CD14-positive monocyte (primary cell): ENCODE data around the gene MOB3A. TPM values are rescaled to one million over a fixed set of nuclear protein-coding genes. Genes with fewer than 3 reads are reported as not detected.

Experiments used
- DNase-seq, 3 donors: peaks; one replicate each; pipeline ENCODE4 v3.0.0-alpha.2; 2011 to 2022
- H2AFZ ChIP-seq: 2 replicates; pipeline ENCODE4 v1.6.0; 2012; ENCODE audit warnings: mild to moderate bottlenecking, low read depth, low read length, inconsistent platforms; ENCODE audit not compliant: insufficient read depth, poor library complexity, severe bottlenecking
- H3K27ac ChIP-seq, 2 donors: 1 replicate in 1 of 2; 2 replicates in 1 of 2; pipeline ENCODE4 v1.5.1; 2012 to 2013; ENCODE audit warnings: low read length in 2 of 2, control low read depth in 1 of 2, inconsistent platforms in 1 of 2, low read depth in 1 of 2, mild to moderate bottlenecking in 1 of 2
- H3K27me3 ChIP-seq, 2 donors: one replicate each; pipeline versions ENCODE4 v1.6.0 to v1.6.1; 2011 to 2013; ENCODE audit warnings: low read length in 2 of 2; ENCODE audit not compliant: control insufficient read depth in 2 of 2, insufficient read depth in 2 of 2
- H3K36me3 ChIP-seq, 2 donors: replicated peaks in 1 of 2; 1 replicate in 1 of 2; 2 replicates in 1 of 2; pipeline versions ENCODE4 v1.5.1 to v1.6.1; 2012 to 2013; ENCODE audit warnings: low read length in 2 of 2, control low read depth in 1 of 2, inconsistent platforms in 1 of 2, mild to moderate bottlenecking in 1 of 2; ENCODE audit not compliant: insufficient read depth in 2 of 2, control insufficient read depth in 1 of 2
- H3K4me1 ChIP-seq, 2 donors: 1 replicate in 1 of 2; 2 replicates in 1 of 2; pipeline versions ENCODE4 v1.5.1 to v1.6.1; 2012 to 2013; ENCODE audit warnings: low read length in 2 of 2, control low read depth in 1 of 2, inconsistent platforms in 1 of 2, mild to moderate bottlenecking in 1 of 2, moderate library complexity in 1 of 2; ENCODE audit not compliant: insufficient read depth in 2 of 2, control insufficient read depth in 1 of 2
- H3K4me2 ChIP-seq: replicated peaks from 2 replicates; pipeline ENCODE3; 2012; ENCODE audit warnings: low read length, moderate library complexity, mild to moderate bottlenecking; ENCODE audit not compliant: poor library complexity, severe bottlenecking; ENCODE audit errors: extremely low read depth
- H3K4me3 ChIP-seq, 3 experiments: fragments of 200-600 bp in 1 of 3; sonication (generic) in 1 of 3; replicated peaks in 1 of 3; 1 replicate in 2 of 3; 2 replicates in 1 of 3; pipeline ENCODE4 v1.5.1; 2011 to 2013; ENCODE audit warnings: low read length in 3 of 3, mild to moderate bottlenecking in 3 of 3, control low read depth in 2 of 3, low read depth in 2 of 3, inconsistent platforms in 1 of 3, moderate library complexity in 1 of 3
- H3K79me2 ChIP-seq: 2 replicates; pipeline ENCODE4 v1.6.0; 2012; ENCODE audit warnings: mild to moderate bottlenecking, control low read depth, inconsistent platforms, low read length, moderate library complexity; ENCODE audit not compliant: insufficient read depth
- H3K9ac ChIP-seq: 2 replicates; pipeline ENCODE4 v1.6.0; 2017; ENCODE audit warnings: low read length, mild to moderate bottlenecking; ENCODE audit not compliant: insufficient read depth, poor library complexity, severe bottlenecking
- H3K9me3 ChIP-seq, 2 donors: replicated peaks in 1 of 2; 1 replicate in 1 of 2; 2 replicates in 1 of 2; pipeline versions ENCODE4 v1.5.1 to v1.6.1; 2012 to 2013; ENCODE audit warnings: low read length in 2 of 2, control low read depth in 1 of 2; ENCODE audit not compliant: control insufficient read depth in 1 of 2, insufficient read depth in 1 of 2
- H4K20me1 ChIP-seq: 2 replicates; pipeline ENCODE4 v1.6.0; 2012; ENCODE audit warnings: mild to moderate bottlenecking, low read length, control low read depth, moderate library complexity; ENCODE audit not compliant: insufficient read depth
- H3K27ac Mint-ChIP-seq, 7 donors: one replicate each; pipeline ENCODE4 v1.8.0; 2020; ENCODE audit warnings: mild to moderate bottlenecking in 7 of 7, mixed read lengths in 7 of 7, moderate library complexity in 6 of 7, inconsistent platforms in 2 of 7
- H3K27me3 Mint-ChIP-seq, 3 donors: one replicate each; pipeline ENCODE4 v1.8.0; 2021 to 2022; ENCODE audit warnings: low read depth in 3 of 3, mild to moderate bottlenecking in 3 of 3, mixed read lengths in 3 of 3, moderate library complexity in 3 of 3, inconsistent platforms in 1 of 3
- H3K36me3 Mint-ChIP-seq, 2 donors: one replicate each; pipeline ENCODE4 v1.8.0; 2020; ENCODE audit warnings: mixed read lengths in 2 of 2, inconsistent platforms in 1 of 2, mild to moderate bottlenecking in 1 of 2
- H3K4me1 Mint-ChIP-seq: one replicate; pipeline ENCODE4 v1.8.0; 2020; ENCODE audit warnings: mild to moderate bottlenecking, mixed read lengths
- H3K4me3 Mint-ChIP-seq, 2 donors: one replicate each; pipeline ENCODE4 v1.8.0; 2020; ENCODE audit warnings: mild to moderate bottlenecking in 2 of 2, mixed read lengths in 2 of 2, moderate library complexity in 1 of 2
- H3K9me3 Mint-ChIP-seq, 7 donors: one replicate each; pipeline ENCODE4 v1.8.0; 2020 to 2022; ENCODE audit warnings: mixed read lengths in 7 of 7, mild to moderate bottlenecking in 6 of 7, moderate library complexity in 6 of 7, inconsistent platforms in 2 of 7
- CTCF ChIP-seq: fragments of 200-600 bp; IDR thresholded peaks from one replicate; pipeline ENCODE4 v1.8.0; 2022; ENCODE audit warnings: antibody characterized with exemption, mild to moderate bottlenecking
- WGBS: methylation state at CpG from one replicate; pipeline ENCODE4 v1.1.5; 2013; ENCODE audit warnings: missing lambda C conversion rate; ENCODE audit not compliant: insufficient coverage; 5-methylcytosine and 5-hydroxymethylcytosine counted together
- intact Hi-C, 2 donors: fragments of 100-400 bp; cut with micrococcal nuclease; formaldehyde crosslinking; loops; one replicate each; pipeline versions ENCODE4 v1.15.0 to v1.15.1; 2023
- polyA plus RNA-seq, 3 donors: library from polyadenylated mRNA; depleted of rRNA in 1 of 3; unstranded in 2 of 3; stranded (reverse) in 1 of 3; fragments of 300-500 nt in 2 of 3; fragments of >200 nt in 1 of 3; fragmentation: Illumina TruSeq in 2 of 3; gene quantifications; 1 replicate in 2 of 3; 2 replicates in 1 of 3; pipeline ENCODE4 v1.2.3, GENCODE V29; 2012 to 2021

Gene MOB3A
- polyA plus RNA-seq, 3 donors, result 60.5 to 179 (median 96.3) TPM

DNA sequence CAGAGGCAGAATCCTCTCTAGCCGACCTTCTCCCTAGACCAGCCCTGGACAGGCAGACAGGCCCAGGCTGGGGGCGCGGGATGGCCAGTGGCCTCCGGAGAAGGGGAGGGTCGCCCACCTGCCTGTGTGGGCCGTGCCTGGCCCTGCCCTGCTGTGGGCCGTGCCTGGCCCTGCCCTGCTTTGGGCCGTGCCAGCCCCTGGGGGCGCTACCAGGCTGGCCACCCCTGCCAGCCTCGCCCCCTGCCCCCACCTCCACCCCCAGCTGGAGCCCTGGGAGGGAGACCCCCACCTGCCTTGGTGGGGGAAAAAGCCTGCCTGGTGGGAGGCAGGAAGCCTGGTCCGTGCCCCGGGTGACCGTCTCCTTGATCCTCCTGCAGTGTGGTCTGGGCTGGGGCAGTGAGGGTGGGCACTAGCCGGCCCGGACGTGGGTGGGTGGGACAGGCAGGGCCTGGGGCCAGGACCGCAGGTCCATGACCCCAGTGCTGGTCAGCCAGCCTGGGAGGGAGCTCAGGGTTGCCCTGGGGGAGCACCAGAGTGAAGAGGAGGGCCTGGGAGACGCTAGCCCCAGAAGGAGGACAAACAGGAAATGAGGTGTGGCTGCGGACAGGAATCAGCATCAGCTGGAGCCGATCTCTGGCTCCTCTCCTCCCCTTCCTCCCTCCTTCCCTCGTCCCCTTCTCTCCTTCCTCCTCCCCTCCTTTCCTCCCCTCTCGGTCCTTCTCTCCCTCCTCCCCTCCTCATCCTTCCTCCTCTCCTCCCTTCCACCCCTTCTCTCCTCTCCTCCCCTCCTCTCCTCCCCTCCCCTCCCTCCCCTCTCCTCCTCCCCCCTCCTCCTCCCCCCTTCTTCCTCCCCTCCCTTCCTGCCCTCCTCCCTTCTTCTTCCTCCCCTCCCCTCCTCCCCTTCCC is 39.9 kb downstream of the MOB3A start:
- no peaks in the 10 kb centered on the region for H4K20me1 ChIP-seq
- H3K27ac ChIP-seq, result no peak overlapping the region
- H2AFZ ChIP-seq, result peak overlapping the region; percentile 36
- H3K79me2 ChIP-seq, result no peaks in the 10 kb centered on the region
- WGBS, result 43% methylated on average over 14 of the region's 22 CpGs
- peaks cover 44 to 52% of the 10 kb centered on the region in 2 donors for H3K4me1 ChIP-seq
- H3K4me3 Mint-ChIP-seq, result peak overlapping the region; percentile 55 to 59
- peaks cover 30% of the 10 kb centered on the region for H3K4me1 Mint-ChIP-seq
- no peak for TF ChIP-seq CTCF
- H3K36me3 ChIP-seq, result no peaks in the 10 kb centered on the region
- H3K4me3 ChIP-seq, result peak overlapping the region in 1 of 3 experiments; percentile 43
- no peak for DNase-seq
- peaks cover 0 to 3% (median 2%) of the 10 kb centered on the region in 3 donors for H3K27me3 Mint-ChIP-seq
- H3K27ac Mint-ChIP-seq, result peak overlapping the region in 1 of 7 donors; percentile 76
- intact Hi-C loops, result no loop called here
- H3K9ac ChIP-seq, result no peak overlapping the region
- no peaks in the 10 kb centered on the region for H3K9me3 ChIP-seq
- peak overlapping the region; percentile 57 for H3K4me2 ChIP-seq
- H3K36me3 Mint-ChIP-seq, result no peaks in the 10 kb centered on the region
- no peaks in the 10 kb centered on the region for H3K27me3 ChIP-seq
- H3K9me3 Mint-ChIP-seq, result no peaks in the 10 kb centered on the region

DNA sequence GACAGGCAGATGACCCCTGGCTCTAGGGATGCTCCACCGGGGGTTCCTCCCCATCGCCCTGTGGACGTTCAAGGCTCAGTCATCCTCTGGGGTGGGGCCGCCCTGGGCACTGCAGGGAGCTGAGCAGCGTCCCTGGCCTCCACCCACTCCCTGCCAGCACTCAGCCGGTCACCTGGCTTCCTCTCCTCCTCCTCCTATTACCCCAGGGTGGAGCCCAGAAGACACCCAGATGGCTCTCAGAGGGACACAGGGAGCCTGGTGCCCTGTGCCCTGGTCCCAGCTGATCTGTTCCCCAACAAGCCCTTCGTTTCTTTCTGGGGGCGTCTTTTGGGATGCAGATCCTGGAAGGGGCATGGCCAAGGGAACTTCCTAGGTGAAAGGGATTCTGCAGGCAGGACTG is 41.4 kb downstream of the MOB3A start:
- H3K4me3 Mint-ChIP-seq, result no peak overlapping the region
- H3K27ac Mint-ChIP-seq, result peak overlapping the region in 2 of 7 donors; percentile 41 to 46
- WGBS, result 90% methylated on average over 8 of the region's 8 CpGs
- peaks cover 21% of the 10 kb centered on the region for H3K4me1 Mint-ChIP-seq
- Histone ChIP-seq H3K36me3 (no peaks in the 10 kb centered on the region), H2AFZ (no peak overlapping the region), H4K20me1 (peaks cover 10% of the 10 kb centered on the region), H3K79me2 (peaks cover 12% of the 10 kb centered on the region), H3K9ac (no peak overlapping the region), H3K4me2 (no peak overlapping the region), H3K27ac (no peak overlapping the region), H3K27me3 (no peaks in the 10 kb centered on the region), H3K4me1 (peaks cover 32 to 41% of the 10 kb centered on the region in 2 donors), H3K9me3 (no peaks in the 10 kb centered on the region), H3K4me3 (no peak overlapping the region)
- H3K27me3 Mint-ChIP-seq, result peaks cover 0 to 3% (median 2%) of the 10 kb centered on the region in 3 donors
- H3K9me3 Mint-ChIP-seq, result no peaks in the 10 kb centered on the region
- DNase-seq, result no peak
- H3K36me3 Mint-ChIP-seq, result peaks cover 0 to under 1% of the 10 kb centered on the region in 2 donors
- intact Hi-C loops, result no loop called here
- no peak for TF ChIP-seq CTCF
